ENCODE measurements around the gene TSPAN9. TPM values are rescaled to one million over a fixed set of nuclear protein-coding genes. Genes with fewer than 3 reads are reported as not detected.

Gene TSPAN9
- total and polyA plus RNA-seq, 4 donors = 23.0 to 72.3 (median 33.9) TPM

- Histone ChIP-seq H3K9ac (ENCODE audit: insufficient read depth in 1 of 2, low read length in 2 of 2) (no peak overlapping the region), H3K36me3 (ENCODE audit: control insufficient read depth in 4 of 4, insufficient read depth in 4 of 4, low read length in 4 of 4) (peaks cover 0 to 4% (median under 1%) of the 10 kb centered on the region in 4 donors), H3K27me3 (ENCODE audit: control insufficient read depth in 3 of 3, insufficient read depth in 3 of 3, low read length in 2 of 3) (no peaks in the 10 kb centered on the region), H3K9me3 (ENCODE audit: control insufficient read depth in 4 of 4, insufficient read depth in 3 of 4, low read length in 3 of 4) (peaks cover 0 to 2% (median 0%) of the 10 kb centered on the region in 4 donors), H3K4me3 (no peak overlapping the region), H3K27ac (ENCODE audit: low read depth in 1 of 2, low read length in 1 of 2) (peak overlapping the region; percentile 56 to 69), H3K4me1 (ENCODE audit: control insufficient read depth in 5 of 5, insufficient read depth in 5 of 5, low read length in 5 of 5) (peaks cover 14 to 33% (median 26%) of the 10 kb centered on the region in 5 donors)
- no peak for DNase-seq
- TF ChIP-seq CTCF (IDR thresholded peaks at IDR 0.05; ENCODE audit: control extremely low read depth, extremely low read depth) = no peak
- 23 to 35% methylated on average over 9 of the region's 9 CpGs for WGBS, 2 donors
- ATAC-seq (ENCODE audit: insufficient read depth, low FRiP score) = no peak
Observed at GRCh38 chr12:3119192-3119755, 42.1 kb downstream of the TSPAN9 start.

- 30 to 49% methylated on average over 17 of the region's 17 CpGs for WGBS, 2 donors
- H3K4me3 ChIP-seq = no peak overlapping the region
- ATAC-seq (ENCODE audit: insufficient read depth, low FRiP score) (no peak), DNase-seq (peak in 1 of 3 donors; percentile 53)
- H3K9me3 ChIP-seq (ENCODE audit: control insufficient read depth in 4 of 4, insufficient read depth in 3 of 4, low read length in 3 of 4) = peaks cover 0 to 2% (median 0%) of the 10 kb centered on the region in 4 donors
- H3K9ac ChIP-seq (ENCODE audit: insufficient read depth in 1 of 2, low read length in 2 of 2) = peak overlapping the region in 1 of 2 donors; percentile 17
- H3K4me1 ChIP-seq (ENCODE audit: control insufficient read depth in 5 of 5, insufficient read depth in 5 of 5, low read length in 5 of 5) = peaks cover 14 to 34% (median 26%) of the 10 kb centered on the region in 5 donors
- TF ChIP-seq CTCF (IDR thresholded peaks at IDR 0.05; ENCODE audit: control extremely low read depth, extremely low read depth) = no peak
- peak overlapping the region; percentile 56 to 69 for H3K27ac ChIP-seq (ENCODE audit: low read depth in 1 of 2, low read length in 1 of 2)
- H3K27me3 ChIP-seq (ENCODE audit: control insufficient read depth in 3 of 3, insufficient read depth in 3 of 3, low read length in 2 of 3) = no peaks in the 10 kb centered on the region
- H3K36me3 ChIP-seq (ENCODE audit: control insufficient read depth in 4 of 4, insufficient read depth in 4 of 4, low read length in 4 of 4) = peaks cover 0 to 4% (median under 1%) of the 10 kb centered on the region in 4 donors
Observed at GRCh38 chr12:3119756-3120601, 42.8 kb downstream of the TSPAN9 start.

- TF ChIP-seq CTCF (IDR thresholded peaks at IDR 0.05; ENCODE audit: control extremely low read depth, extremely low read depth) = no peak
- no peaks in the 10 kb centered on the region for H3K27me3 ChIP-seq (ENCODE audit: control insufficient read depth in 3 of 3, insufficient read depth in 3 of 3, low read length in 2 of 3)
- DNase-seq (no peak), ATAC-seq (ENCODE audit: insufficient read depth, low FRiP score) (no peak)
- H3K4me1 ChIP-seq (ENCODE audit: control insufficient read depth in 5 of 5, insufficient read depth in 5 of 5, low read length in 5 of 5) = peaks cover 14 to 34% (median 26%) of the 10 kb centered on the region in 5 donors
- no peak overlapping the region for H3K9ac ChIP-seq (ENCODE audit: insufficient read depth in 1 of 2, low read length in 2 of 2)
- peak overlapping the region; percentile 56 to 69 for H3K27ac ChIP-seq (ENCODE audit: low read depth in 1 of 2, low read length in 1 of 2)
- peaks cover 0 to 4% (median under 1%) of the 10 kb centered on the region in 4 donors for H3K36me3 ChIP-seq (ENCODE audit: control insufficient read depth in 4 of 4, insufficient read depth in 4 of 4, low read length in 4 of 4)
- 89 to 91% methylated on average over 5 of the region's 5 CpGs for WGBS, 2 donors
- peaks cover 0 to 2% (median 0%) of the 10 kb centered on the region in 4 donors for H3K9me3 ChIP-seq (ENCODE audit: control insufficient read depth in 4 of 4, insufficient read depth in 3 of 4, low read length in 3 of 4)
- H3K4me3 ChIP-seq = no peak overlapping the region
Observed at GRCh38 chr12:3120701-3121100, 43.5 kb downstream of the TSPAN9 start.
